PC-3 (cell line): ENCODE data around the gene ULBP2. TPM values are rescaled to one million over a fixed set of nuclear protein-coding genes. Genes with fewer than 3 reads are reported as not detected.

ENCODE experiments used
- ATAC-seq: fragments of 200-7000 bp; cut with Tn5 transposase; 2 replicates; pipeline ENCODE4 v1.9.1; 2020; ENCODE audit warnings: mild to moderate bottlenecking, moderate library complexity
- BruUV-seq: library from RNA; stranded (reverse); fragments of 400-500 nt; replicated peaks from 2 replicates; lab custom pipeline; 2021; lab: Mats Ljungman, UMichigan
- CTCF ChIA-PET: fragments of 300-600 bp; sonication (Branson Sonifier 250); formaldehyde crosslinking; loops from one replicate; lab custom pipeline; 2022; ENCODE audit warnings: antibody characterized with exemption; lab: Charles Lee
- POLR2A ChIA-PET: fragments of 300-600 bp; sonication (Branson Sonifier 250); formaldehyde crosslinking; loops from one replicate; lab custom pipeline; 2022; ENCODE audit warnings: antibody characterized with exemption; ENCODE audit not compliant: unreplicated experiment; lab: Charles Lee
- DNase-seq: peaks from one replicate; pipeline ENCODE4 v3.0.0-alpha.2; 2015
- H2AFZ ChIP-seq: fragments of 300-600 bp; sonication (generic); 2 replicates; pipeline ENCODE4 v1.6.0; 2016; ENCODE audit warnings: antibody characterized with exemption, low read length
- H3F3A ChIP-seq: fragments of 300-600 bp; sonication (generic); one replicate; pipeline ENCODE4 v1.6.0; 2017; ENCODE audit warnings: antibody characterized with exemption, low read length, control low read depth, mild to moderate bottlenecking; ENCODE audit not compliant: unreplicated experiment
- H3K27ac ChIP-seq: fragments of 300-600 bp; sonication (generic); 2 replicates; pipeline ENCODE4 v1.5.1; 2016; ENCODE audit warnings: mild to moderate bottlenecking, low read length
- H3K27me3 ChIP-seq: fragments of 300-600 bp; sonication (generic); 2 replicates; pipeline ENCODE4 v1.6.1; 2016; ENCODE audit warnings: low read length, mixed read lengths
- H3K36me3 ChIP-seq: fragments of 300-600 bp; sonication (generic); 2 replicates; pipeline ENCODE4 v1.6.1; 2016; ENCODE audit warnings: low read depth, mixed run types, low read length, mixed read lengths
- H3K4me1 ChIP-seq: fragments of 300-600 bp; sonication (generic); 2 replicates; pipeline ENCODE4 v1.5.1; 2016; ENCODE audit warnings: low read length; ENCODE audit not compliant: insufficient read depth
- H3K4me2 ChIP-seq: fragments of 300-600 bp; sonication (generic); 2 replicates; pipeline ENCODE4 v1.6.0; 2016; ENCODE audit warnings: low read length
- H3K4me3 ChIP-seq: fragments of 300-600 bp; sonication (generic); 2 replicates; pipeline ENCODE4 v1.5.1; 2016; ENCODE audit warnings: mild to moderate bottlenecking, low read length, mixed read lengths
- H3K79me2 ChIP-seq: fragments of 300-600 bp; sonication (generic); 2 replicates; pipeline ENCODE4 v1.6.1; 2017; ENCODE audit warnings: low read length, mixed read lengths
- H3K9ac ChIP-seq: fragments of 300-600 bp; sonication (generic); 2 replicates; pipeline ENCODE4 v1.6.0; 2016; ENCODE audit warnings: mild to moderate bottlenecking, low read length
- H3K9me2 ChIP-seq: fragments of 300-600 bp; sonication (generic); replicated peaks from 2 replicates; pipeline ENCODE4 v1.6.1; 2016; ENCODE audit warnings: mixed run types, low read length, mixed read lengths
- H3K9me3 ChIP-seq: fragments of 300-600 bp; sonication (generic); 2 replicates; pipeline ENCODE4 v1.6.1; 2016; ENCODE audit warnings: low read length, mixed read lengths
- H4K20me1 ChIP-seq: fragments of 300-600 bp; sonication (generic); 2 replicates; pipeline ENCODE4 v1.6.1; 2016; ENCODE audit warnings: low read length, mixed read lengths
- CTCF ChIP-seq: fragments of 300-600 bp; sonication (generic); conservative IDR thresholded peaks from 2 replicates; pipeline ENCODE4 v1.5.1; 2017; ENCODE audit warnings: antibody characterized with exemption, low read depth, mild to moderate bottlenecking, low read length
- EZH2 ChIP-seq: fragments of 300-600 bp; sonication (generic); IDR thresholded peaks from one replicate; pipeline ENCODE4 v1.6.1; 2017; ENCODE audit warnings: antibody characterized with exemption, mild to moderate bottlenecking, low read length; ENCODE audit not compliant: unreplicated experiment
- EZH2phosphoT487 ChIP-seq: fragments of 300-600 bp; sonication (generic); IDR thresholded peaks from 2 replicates; pipeline ENCODE4 v1.6.1; 2018; ENCODE audit warnings: mild to moderate bottlenecking, antibody characterized with exemption, low read length, borderline replicate concordance
- intact Hi-C: fragments of 100-400 bp; cut with micrococcal nuclease; formaldehyde crosslinking; loops from 2 replicates; pipeline ENCODE4 v1.9.0; 2023
- total RNA-seq: library from RNA; depleted of rRNA; stranded (reverse); fragments of >200 nt; gene quantifications from 2 replicates; pipeline ENCODE4 v1.2.3, GENCODE V29; 2014

The ULBP2 gene
- total RNA-seq, 1 experiment from 2014 or later = 8.1 TPM

- Histone ChIP-seq H3F3A (no peaks in the 10 kb centered on the region), H3K9ac (no peak overlapping the region), H3K4me2 (no peak overlapping the region), H3K4me1 (no peaks in the 10 kb centered on the region), H3K27me3 (no peaks in the 10 kb centered on the region), H3K9me2 (no peaks in the 10 kb centered on the region), H3K27ac (no peak overlapping the region), H2AFZ (no peak overlapping the region), H3K79me2 (no peaks in the 10 kb centered on the region), H3K9me3 (no peaks in the 10 kb centered on the region), H3K36me3 (no peaks in the 10 kb centered on the region), H3K4me3 (no peak overlapping the region), H4K20me1 (no peaks in the 10 kb centered on the region)
- intact Hi-C loops = no loop called here
- TF ChIP-seq CTCF (no peak), EZH2 (no peak), EZH2phosphoT487 (no peak)
- DNase-seq (no peak), ATAC-seq (no peak)
- POLR2A ChIA-PET = no interaction called here
- BruUV-seq = no TSS peak
- CTCF ChIA-PET = no interaction called here
These were observed 28.7 kb upstream of the ULBP2 start for GRCh38 chr6:149913085-149913484.

- H3K79me2 ChIP-seq = no peaks in the 10 kb centered on the region
- H3K36me3 ChIP-seq = no peaks in the 10 kb centered on the region
- no peaks in the 10 kb centered on the region for H3F3A ChIP-seq
- BruUV-seq = no TSS peak
- intact Hi-C loops = no loop called here
- no peak overlapping the region for H3K4me3 ChIP-seq
- ChIA-PET CTCF (no interaction called here), POLR2A (interaction anchor here (0.7 kb wide), 1 partner anchor 1530 kb away, joined by 3 read pairs; no protein-coding TSS in a partner anchor)
- H3K27me3 ChIP-seq = no peaks in the 10 kb centered on the region
- TF ChIP-seq EZH2 = no peak
- TF ChIP-seq EZH2phosphoT487 = no peak
- no peak for TF ChIP-seq CTCF
- H3K27ac ChIP-seq = no peak overlapping the region
- ATAC-seq (no peak), DNase-seq (no peak)
- H3K9me3 ChIP-seq = no peaks in the 10 kb centered on the region
- no peaks in the 10 kb centered on the region for H3K4me1 ChIP-seq
- no peak overlapping the region for H3K4me2 ChIP-seq
- H2AFZ ChIP-seq = no peak overlapping the region
- no peaks in the 10 kb centered on the region for H3K9me2 ChIP-seq
- H3K9ac ChIP-seq = no peak overlapping the region
- H4K20me1 ChIP-seq = no peaks in the 10 kb centered on the region
These were observed 28.1 kb upstream of the ULBP2 start for GRCh38 chr6:149913540-149914240.

GRCh38 chr6:149915970-149916865 lies 25.6 kb upstream of the ULBP2 start:
- no TSS peak for BruUV-seq
- H3K4me2 ChIP-seq = no peak overlapping the region
- no peaks in the 10 kb centered on the region for H3F3A ChIP-seq
- intact Hi-C loops = no loop called here
- ATAC-seq = no peak
- no peak overlapping the region for H3K4me3 ChIP-seq
- no peaks in the 10 kb centered on the region for H3K79me2 ChIP-seq
- no peak overlapping the region for H3K9ac ChIP-seq
- no peaks in the 10 kb centered on the region for H3K36me3 ChIP-seq
- no peaks in the 10 kb centered on the region for H3K27me3 ChIP-seq
- no peaks in the 10 kb centered on the region for H4K20me1 ChIP-seq
- no peaks in the 10 kb centered on the region for H3K9me2 ChIP-seq
- no peaks in the 10 kb centered on the region for H3K4me1 ChIP-seq
- no peak overlapping the region for H2AFZ ChIP-seq
- H3K9me3 ChIP-seq = no peaks in the 10 kb centered on the region
- CTCF ChIA-PET = no interaction called here
- POLR2A ChIA-PET = no interaction called here
- no peak overlapping the region for H3K27ac ChIP-seq
- no peak for DNase-seq
- TF ChIP-seq EZH2 (no peak), CTCF (no peak), EZH2phosphoT487 (no peak)
